Measurements from ENCODE around the gene ENPP6. TPM values are rescaled to one million over a fixed set of nuclear protein-coding genes. Genes with fewer than 3 reads are reported as not detected.

The ENPP6 gene
- total and polyA plus RNA-seq, 2 donors (not counting 3 experiments of a cell fraction or from before 2014, with no cell fraction given): not detected

- Histone ChIP-seq H3K36me3 (ENCODE audit: control insufficient read depth in 2 of 2, extremely low read depth in 1 of 2, insufficient read depth in 2 of 2, low read length in 2 of 2) (no peaks in the 10 kb centered on the region), H3K9me3 (replicated peaks; ENCODE audit: control insufficient read depth, insufficient read depth, low read length) (no peaks in the 10 kb centered on the region), H3K79me2 (ENCODE audit: control insufficient read depth, insufficient read depth, low read length) (no peaks in the 10 kb centered on the region), H2AFZ (ENCODE audit: low read depth, low read length) (no peak overlapping the region), H3K4me3 (replicated peaks in 1 of 3; ENCODE audit: insufficient read depth in 1 of 3, low read depth in 1 of 3, low read length in 3 of 3) (no peak overlapping the region), H4K20me1 (replicated peaks; ENCODE audit: control insufficient read depth, extremely low read depth, insufficient read depth, low read length) (no peaks in the 10 kb centered on the region), H3K27ac (ENCODE audit: insufficient read depth, low read depth, low read length) (no peak overlapping the region), H3K4me2 (ENCODE audit: insufficient read depth, low read length) (no peak overlapping the region), H3K27me3 (ENCODE audit: control insufficient read depth in 2 of 2, insufficient read depth in 2 of 2, low read length in 2 of 2) (peaks cover 0 to 3% of the 10 kb centered on the region in 2 experiments), H3K9ac (replicated peaks; ENCODE audit: extremely low read depth, insufficient read depth, low read length) (no peak overlapping the region), H3K9me1 (replicated peaks; ENCODE audit: control insufficient read depth, extremely low read depth, insufficient read depth, low read length) (no peaks in the 10 kb centered on the region), H3K4me1 (ENCODE audit: control insufficient read depth, extremely low read depth, insufficient read depth, low read length) (no peaks in the 10 kb centered on the region)
- FAIRE-seq (no peak), DNase-seq (ENCODE audit: low read depth, low spot score) (no peak)
- dilution Hi-C loops (cut with MboI; ENCODE audit: extremely low pct_ligation_motif_present, low sequenced_read_pairs) (no loop called here), intact Hi-C loops (cut with micrococcal nuclease) (loop anchor here (10.0 kb wide), 1 partner anchor 442 kb away; no protein-coding TSS in a partner anchor)
- POLR2A ChIA-PET: no interaction called here
- no TSS peak for BruUV-seq (replicated peaks)
- CTCF ChIA-PET: interaction anchor here (1.1 to 4.5 kb wide), 7 partner anchors 10 to 694 kb away, joined by 3 to 62 read pairs (median 3); no protein-coding TSS in a partner anchor
- no peak for TF ChIP-seq MAX (IDR thresholded peaks at IDR 0.05; ENCODE audit: insufficient read depth, insufficient read length)
- no peak for TF ChIP-seq GATA2 (IDR thresholded peaks at IDR 0.05; ENCODE audit: insufficient read depth, insufficient read length, low read depth, low read length)
- TF ChIP-seq POLR2AphosphoS5 (IDR thresholded peaks at IDR 0.05; ENCODE audit: insufficient read depth, low read depth, low read length): no peak
- no peak for TF ChIP-seq CTCF (IDR thresholded peaks at IDR 0.05; ENCODE audit: extremely low read depth in 1 of 2, insufficient read depth in 1 of 2, low read depth in 1 of 2, low read length in 2 of 2)
- no peak for TF ChIP-seq POLR2A (IDR thresholded peaks at IDR 0.05; ENCODE audit: low read depth, low read length)
- TF ChIP-seq JUN (IDR thresholded peaks at IDR 0.05; ENCODE audit: borderline replicate concordance, insufficient read depth, insufficient read length, low read depth): no peak
- no peak for TF ChIP-seq FOS (IDR thresholded peaks at IDR 0.05; ENCODE audit: borderline replicate concordance, insufficient read depth, low read length)
- no peak for TF ChIP-seq MYC (IDR thresholded peaks at IDR 0.05; ENCODE audit: low read depth, low read length)
- TF ChIP-seq EZH2 (IDR thresholded peaks at IDR 0.05; ENCODE audit: borderline replicate concordance, low read depth, low read length, severe bottlenecking): no peak
These were observed 50.9 kb downstream of the ENPP6 start for GRCh38 chr4:184166736-184167135.

Data from endothelial cell of umbilical vein (primary cell).